ENCODE measurements around the gene IGF2.

DNA sequence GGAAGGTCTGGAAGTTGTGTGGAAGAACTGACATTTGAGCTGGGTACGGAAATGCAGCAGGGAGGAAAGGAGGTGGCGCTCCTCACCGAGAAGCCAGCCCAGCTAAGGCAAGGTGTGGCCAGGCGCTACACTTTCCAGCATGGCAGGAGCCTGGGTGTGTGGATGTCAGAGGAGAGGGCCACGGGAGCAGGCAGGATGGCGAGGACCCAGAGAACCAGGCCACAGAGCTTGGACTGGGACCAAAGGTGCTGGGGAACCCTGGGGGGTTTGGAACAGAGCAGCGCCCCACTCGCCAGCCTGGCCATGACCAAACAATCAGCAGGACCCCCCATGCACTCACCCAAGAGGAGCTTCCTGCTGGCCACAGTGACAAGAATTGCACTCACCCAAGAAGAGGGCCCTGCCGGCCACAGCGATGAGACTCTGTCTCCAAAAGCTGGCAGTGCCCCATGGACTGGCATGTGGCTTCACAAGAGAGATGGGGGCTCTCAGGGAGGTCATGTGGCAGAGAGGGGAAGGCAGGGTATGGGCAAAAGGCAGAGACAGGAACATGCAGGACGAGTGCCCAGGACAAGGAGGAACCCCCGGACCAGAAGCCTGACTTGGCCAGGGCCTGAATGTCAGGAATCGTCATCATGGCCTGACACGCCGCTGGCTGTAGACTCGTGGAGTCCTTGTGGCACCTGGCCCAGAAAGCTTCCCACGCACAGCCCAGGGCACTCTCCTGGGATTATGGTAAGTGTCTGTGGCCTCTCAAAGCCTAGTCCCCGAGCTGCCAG lies 45.4 kb downstream of the IGF2 start:
- TF ChIP-seq CTCF (IDR thresholded peaks at IDR 0.05) = no peak
- no peak for TF ChIP-seq POLR2AphosphoS5 (IDR thresholded peaks at IDR 0.05; ENCODE audit: low read depth, low read length)
- TF ChIP-seq SIN3A (IDR thresholded peaks at IDR 0.05; ENCODE audit: borderline replicate concordance, insufficient read depth, low read depth, low read length) = no peak

Measured in Panc1 (cell line).